Tibial nerve (tissue), 4 donors: Measurements from ENCODE around the gene ERN1. TPM values are rescaled to one million over a fixed set of nuclear protein-coding genes. Genes with fewer than 3 reads are reported as not detected.

ENCODE experiments used
- DNase-seq, 2 donors: peaks; one replicate each; pipeline ENCODE4 v3.0.0-alpha.2; 2019; ENCODE audit warnings: low spot score in 2 of 2
- H3K27ac ChIP-seq, 4 donors: fragments of 200-600 bp; sonication (generic) in 3 of 4; one replicate each; pipeline ENCODE4 v1.5.1; 2017 to 2019; ENCODE audit warnings: mild to moderate bottlenecking in 1 of 4
- H3K27me3 ChIP-seq, 2 donors: fragments of 200-600 bp; sonication (generic) in 1 of 2; one replicate each; pipeline versions ENCODE4 v1.5.1 to v1.6.0; 2017 to 2019
- H3K36me3 ChIP-seq, 3 donors: fragments of 200-600 bp; sonication (generic); one replicate each; pipeline ENCODE4 v1.5.1; 2018 to 2019
- H3K4me1 ChIP-seq, 4 donors: fragments of 200-600 bp; sonication (generic) in 3 of 4; one replicate each; pipeline ENCODE4 v1.5.1; 2017 to 2019
- H3K4me3 ChIP-seq, 4 donors: fragments of 200-600 bp; sonication (generic) in 3 of 4; one replicate each; pipeline ENCODE4 v1.5.1; 2017 to 2019; ENCODE audit warnings: mild to moderate bottlenecking in 1 of 4, moderate library complexity in 1 of 4
- H3K9me3 ChIP-seq, 4 donors: fragments of 200-600 bp; sonication (generic) in 3 of 4; one replicate each; pipeline ENCODE4 v1.5.1; 2017 to 2019
- EP300 ChIP-seq, 2 donors: sonication (generic); formaldehyde crosslinking; IDR thresholded peaks; one replicate each; pipeline ENCODE4 v1.6.1; 2017; ENCODE audit warnings: antibody characterized with exemption in 2 of 2, mild to moderate bottlenecking in 1 of 2
- POLR2A ChIP-seq, 2 donors: fragments of 450-650 bp; IDR thresholded peaks; one replicate each; pipeline ENCODE4 v1.6.1; 2017; ENCODE audit warnings: antibody characterized with exemption in 2 of 2, mild to moderate bottlenecking in 2 of 2, moderate library complexity in 2 of 2
- WGBS, 2 donors: methylation state at CpG; one replicate each; pipeline ENCODE4 v1.1.5; 2018; 5-methylcytosine and 5-hydroxymethylcytosine counted together
- total RNA-seq, 4 donors: library from RNA; depleted of rRNA; stranded (reverse); fragments of >200 nt; gene quantifications; one replicate each; pipeline ENCODE4 v1.1.0, GENCODE V29; 2016
- TF ChIP-seq, protein P1 (sequence below), 5 experiments: fragments of 200-600 bp in 3 of 5; fragments of 450-650 bp in 2 of 5; sonication (generic) in 3 of 5; IDR thresholded peaks; one replicate each; pipeline ENCODE4 v1.5.1; 2016 to 2019; ENCODE audit warnings: antibody characterized with exemption in 5 of 5, mild to moderate bottlenecking in 3 of 5, moderate library complexity in 2 of 5

The ERN1 gene
- total RNA-seq, 4 donors from 2014 or later = 8.7 to 17.7 (median 13.5) TPM

DNA sequence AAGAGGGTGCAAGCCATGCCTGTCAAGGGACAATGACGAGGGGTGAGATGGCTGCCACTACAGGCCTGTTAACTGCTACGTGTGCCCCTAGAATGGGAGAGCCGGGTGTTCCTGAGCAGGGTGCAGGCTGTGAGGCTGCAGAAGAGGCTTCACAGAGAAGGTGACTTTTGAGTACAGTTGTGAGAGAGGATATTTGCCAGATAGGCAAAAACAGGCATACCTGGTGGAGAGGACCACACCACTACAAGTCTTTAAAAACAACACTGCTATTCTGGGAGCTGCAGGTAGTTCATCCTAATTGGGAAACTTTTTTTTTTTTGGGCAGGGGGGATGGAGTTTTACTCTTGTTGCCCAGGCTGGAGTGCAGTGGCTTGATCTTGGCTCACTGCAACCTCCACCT is 58.8 kb downstream of the ERN1 start:
- no peak for TF ChIP-seq EP300 (IDR thresholded peaks at IDR 0.05)
- TF ChIP-seq, protein P1, sequence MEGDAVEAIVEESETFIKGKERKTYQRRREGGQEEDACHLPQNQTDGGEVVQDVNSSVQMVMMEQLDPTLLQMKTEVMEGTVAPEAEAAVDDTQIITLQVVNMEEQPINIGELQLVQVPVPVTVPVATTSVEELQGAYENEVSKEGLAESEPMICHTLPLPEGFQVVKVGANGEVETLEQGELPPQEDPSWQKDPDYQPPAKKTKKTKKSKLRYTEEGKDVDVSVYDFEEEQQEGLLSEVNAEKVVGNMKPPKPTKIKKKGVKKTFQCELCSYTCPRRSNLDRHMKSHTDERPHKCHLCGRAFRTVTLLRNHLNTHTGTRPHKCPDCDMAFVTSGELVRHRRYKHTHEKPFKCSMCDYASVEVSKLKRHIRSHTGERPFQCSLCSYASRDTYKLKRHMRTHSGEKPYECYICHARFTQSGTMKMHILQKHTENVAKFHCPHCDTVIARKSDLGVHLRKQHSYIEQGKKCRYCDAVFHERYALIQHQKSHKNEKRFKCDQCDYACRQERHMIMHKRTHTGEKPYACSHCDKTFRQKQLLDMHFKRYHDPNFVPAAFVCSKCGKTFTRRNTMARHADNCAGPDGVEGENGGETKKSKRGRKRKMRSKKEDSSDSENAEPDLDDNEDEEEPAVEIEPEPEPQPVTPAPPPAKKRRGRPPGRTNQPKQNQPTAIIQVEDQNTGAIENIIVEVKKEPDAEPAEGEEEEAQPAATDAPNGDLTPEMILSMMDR (IDR thresholded peaks at IDR 0.05) = no peak
- TF ChIP-seq POLR2A (IDR thresholded peaks at IDR 0.05) = no peak
- no peaks in the 10 kb centered on the region for H3K27me3 ChIP-seq
- no peak overlapping the region for H3K27ac ChIP-seq
- H3K36me3 ChIP-seq = peaks cover 3 to 77% (median 6%) of the 10 kb centered on the region in 3 donors
- peaks cover 0 to 13% (median 0%) of the 10 kb centered on the region in 4 donors for H3K4me1 ChIP-seq
- DNase-seq = no peak
- no peak overlapping the region for H3K4me3 ChIP-seq
- peaks cover 0 to 16% (median 3%) of the 10 kb centered on the region in 4 donors for H3K9me3 ChIP-seq
- WGBS, 2 donors = 88 to 91% methylated on average over 3 of the region's 3 CpGs

DNA sequence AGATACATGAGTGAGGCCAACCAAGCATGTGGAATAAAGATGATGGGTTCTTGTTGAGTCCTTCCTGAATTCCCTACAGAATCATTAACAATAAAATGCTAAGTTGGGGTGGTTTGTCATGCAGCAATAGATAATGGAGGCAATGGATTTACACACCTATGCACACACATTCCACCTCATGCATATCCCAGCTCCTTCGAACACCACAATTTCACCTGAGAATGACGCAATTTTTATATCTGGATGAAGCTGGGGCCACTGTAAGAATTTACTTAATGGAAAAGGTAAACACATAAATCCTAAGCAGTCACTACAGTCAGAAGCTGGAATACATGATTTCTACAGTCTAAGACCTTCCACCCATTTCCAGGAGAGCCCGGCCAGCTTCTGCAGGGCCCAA is 59.7 kb downstream of the ERN1 start:
- H3K4me1 ChIP-seq = peaks cover 0 to 12% (median 0%) of the 10 kb centered on the region in 4 donors
- no peak for DNase-seq
- WGBS, 2 donors = 96 to 98% methylated on average over 3 of the region's 3 CpGs
- no peak overlapping the region for H3K27ac ChIP-seq
- H3K9me3 ChIP-seq = peaks cover 0 to 16% (median 3%) of the 10 kb centered on the region in 4 donors
- H3K27me3 ChIP-seq = no peaks in the 10 kb centered on the region
- H3K36me3 ChIP-seq = peaks cover 3 to 79% (median 6%) of the 10 kb centered on the region in 3 donors
- TF ChIP-seq EP300 (IDR thresholded peaks at IDR 0.05) (no peak), POLR2A (IDR thresholded peaks at IDR 0.05) (no peak)
- TF ChIP-seq, protein P1 (IDR thresholded peaks at IDR 0.05) = no peak
- no peak overlapping the region for H3K4me3 ChIP-seq

DNA sequence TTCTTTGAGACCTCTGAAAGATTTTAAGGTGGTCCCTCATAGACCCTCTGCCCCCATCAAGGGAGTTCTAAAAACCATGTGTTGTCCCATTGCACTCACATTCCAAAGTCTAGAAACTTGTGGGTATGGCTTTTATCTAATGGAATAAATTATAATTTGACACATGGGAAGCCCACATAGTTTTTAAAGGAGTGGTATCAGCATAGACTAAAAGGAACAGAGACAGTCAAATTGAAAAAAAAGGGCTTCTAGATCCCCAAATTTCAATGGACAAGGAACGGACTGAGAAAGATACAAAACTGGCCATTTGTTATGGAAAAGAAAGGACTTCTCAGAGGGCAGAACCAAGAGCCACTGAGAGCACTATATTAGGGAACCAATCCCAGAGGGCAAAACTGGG is 60.8 kb downstream of the ERN1 start:
- Histone ChIP-seq H3K27ac (no peak overlapping the region), H3K9me3 (peaks cover 0 to 16% (median 3%) of the 10 kb centered on the region in 4 donors), H3K27me3 (no peaks in the 10 kb centered on the region), H3K4me3 (no peak overlapping the region), H3K36me3 (peaks cover 3 to 82% (median 6%) of the 10 kb centered on the region in 3 donors), H3K4me1 (peaks cover 0 to 3% (median 0%) of the 10 kb centered on the region in 4 donors)
- no peak for DNase-seq
- WGBS, 2 donors = 93 to 100% methylated on average over 1 of the region's 1 CpG
- TF ChIP-seq, protein P1 (IDR thresholded peaks at IDR 0.05) = no peak
- TF ChIP-seq EP300 (IDR thresholded peaks at IDR 0.05) (no peak), POLR2A (IDR thresholded peaks at IDR 0.05) (no peak)

DNA sequence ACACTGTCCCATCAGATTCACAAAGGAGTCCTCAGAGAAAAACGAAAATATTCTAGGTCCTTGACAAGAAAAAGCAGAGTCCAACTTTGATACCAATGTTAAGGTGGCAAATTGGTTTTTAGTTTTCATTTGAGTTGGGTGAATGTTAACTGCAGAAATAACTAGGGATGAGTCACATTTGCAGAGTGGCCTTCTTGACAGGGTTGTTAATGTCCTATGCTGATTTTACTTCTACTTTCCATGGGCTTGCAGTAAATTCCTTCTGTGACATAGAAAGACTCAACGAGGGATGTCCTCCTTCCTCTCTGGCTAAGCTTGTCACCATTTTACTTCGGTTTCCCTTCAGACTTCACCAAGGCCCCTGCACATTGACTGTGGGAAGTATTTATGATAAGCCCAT is 62.3 kb downstream of the ERN1 start:
- 81 to 82% methylated on average over 3 of the region's 3 CpGs for WGBS, 2 donors
- no peak overlapping the region for H3K27ac ChIP-seq
- H3K4me3 ChIP-seq = no peak overlapping the region
- no peak for DNase-seq
- no peaks in the 10 kb centered on the region for H3K4me1 ChIP-seq
- no peak for TF ChIP-seq POLR2A (IDR thresholded peaks at IDR 0.05)
- TF ChIP-seq, protein P1 (IDR thresholded peaks at IDR 0.05) = no peak
- no peak for TF ChIP-seq EP300 (IDR thresholded peaks at IDR 0.05)
- peaks cover 0 to 16% (median 3%) of the 10 kb centered on the region in 4 donors for H3K9me3 ChIP-seq
- no peaks in the 10 kb centered on the region for H3K27me3 ChIP-seq
- peaks cover 3 to 81% (median 6%) of the 10 kb centered on the region in 3 donors for H3K36me3 ChIP-seq

DNA sequence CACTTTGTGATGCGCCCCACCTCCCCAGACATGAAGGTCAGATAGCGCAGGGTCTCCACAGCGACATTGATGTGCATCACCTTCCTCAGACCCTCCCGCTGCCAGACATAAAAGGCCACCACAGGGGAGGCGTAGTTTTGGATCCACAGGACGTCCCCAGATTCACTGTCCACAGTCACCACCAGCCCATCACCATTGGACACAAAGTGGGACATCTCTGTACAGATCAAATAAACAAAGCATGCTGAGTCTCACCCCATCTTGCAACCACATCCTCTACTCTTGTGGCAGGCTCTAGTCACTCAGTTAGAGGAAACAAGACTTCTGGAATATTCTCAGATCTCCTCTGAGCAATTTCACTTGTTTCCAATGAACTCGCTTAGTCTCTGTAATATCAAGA is 63.2 kb downstream of the ERN1 start:
- peaks cover 0 to 16% (median 3%) of the 10 kb centered on the region in 4 donors for H3K9me3 ChIP-seq
- no peaks in the 10 kb centered on the region for H3K27me3 ChIP-seq
- H3K36me3 ChIP-seq = peaks cover 3 to 76% (median 6%) of the 10 kb centered on the region in 3 donors
- H3K4me1 ChIP-seq = no peaks in the 10 kb centered on the region
- no peak overlapping the region for H3K4me3 ChIP-seq
- DNase-seq = no peak
- WGBS, 2 donors = 94 to 95% methylated on average over 7 of the region's 7 CpGs
- TF ChIP-seq POLR2A (IDR thresholded peaks at IDR 0.05) = no peak
- TF ChIP-seq EP300 (IDR thresholded peaks at IDR 0.05) = no peak
- TF ChIP-seq, protein P1 (IDR thresholded peaks at IDR 0.05) = no peak
- H3K27ac ChIP-seq = no peak overlapping the region
